ENCODE results near the gene WDR7. TPM values are rescaled to one million over a fixed set of nuclear protein-coding genes. Genes with fewer than 3 reads are reported as not detected.

The WDR7 gene
- total and polyA plus RNA-seq, 2 experiments from 2014 or later, result 7.0 to 14.8 TPM

DNA sequence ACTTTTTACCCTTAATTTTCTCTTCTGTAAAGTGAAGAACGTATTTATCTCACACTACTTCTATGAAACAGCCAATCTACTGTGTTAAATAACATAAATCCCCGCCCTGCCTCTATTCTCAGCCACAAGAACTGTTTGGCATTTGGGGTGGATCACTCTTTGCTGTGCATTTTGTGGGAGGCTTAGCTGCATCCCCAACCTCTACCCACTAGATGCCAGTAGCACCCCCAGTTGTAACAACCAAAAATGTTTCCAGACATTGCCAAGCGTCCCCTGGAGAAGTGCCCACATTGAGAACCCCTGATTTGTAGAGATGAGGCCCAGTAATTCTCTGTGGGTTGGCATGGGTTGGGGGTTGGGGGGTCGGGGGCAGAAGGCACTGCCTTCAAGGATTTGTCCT lies 401.0 kb downstream of the WDR7 start (continued):
- no peak for TF ChIP-seq ZNF462 (CRISPR knock-in tag; IDR thresholded peaks at IDR 0.05)
- TF ChIP-seq, protein P1, sequence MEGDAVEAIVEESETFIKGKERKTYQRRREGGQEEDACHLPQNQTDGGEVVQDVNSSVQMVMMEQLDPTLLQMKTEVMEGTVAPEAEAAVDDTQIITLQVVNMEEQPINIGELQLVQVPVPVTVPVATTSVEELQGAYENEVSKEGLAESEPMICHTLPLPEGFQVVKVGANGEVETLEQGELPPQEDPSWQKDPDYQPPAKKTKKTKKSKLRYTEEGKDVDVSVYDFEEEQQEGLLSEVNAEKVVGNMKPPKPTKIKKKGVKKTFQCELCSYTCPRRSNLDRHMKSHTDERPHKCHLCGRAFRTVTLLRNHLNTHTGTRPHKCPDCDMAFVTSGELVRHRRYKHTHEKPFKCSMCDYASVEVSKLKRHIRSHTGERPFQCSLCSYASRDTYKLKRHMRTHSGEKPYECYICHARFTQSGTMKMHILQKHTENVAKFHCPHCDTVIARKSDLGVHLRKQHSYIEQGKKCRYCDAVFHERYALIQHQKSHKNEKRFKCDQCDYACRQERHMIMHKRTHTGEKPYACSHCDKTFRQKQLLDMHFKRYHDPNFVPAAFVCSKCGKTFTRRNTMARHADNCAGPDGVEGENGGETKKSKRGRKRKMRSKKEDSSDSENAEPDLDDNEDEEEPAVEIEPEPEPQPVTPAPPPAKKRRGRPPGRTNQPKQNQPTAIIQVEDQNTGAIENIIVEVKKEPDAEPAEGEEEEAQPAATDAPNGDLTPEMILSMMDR (conservative IDR thresholded peaks at IDR 0.05; ENCODE audit: low read depth in 2 of 2), result peak; percentile 29 to 57; a peak in 3 of 4 replicates

DNA sequence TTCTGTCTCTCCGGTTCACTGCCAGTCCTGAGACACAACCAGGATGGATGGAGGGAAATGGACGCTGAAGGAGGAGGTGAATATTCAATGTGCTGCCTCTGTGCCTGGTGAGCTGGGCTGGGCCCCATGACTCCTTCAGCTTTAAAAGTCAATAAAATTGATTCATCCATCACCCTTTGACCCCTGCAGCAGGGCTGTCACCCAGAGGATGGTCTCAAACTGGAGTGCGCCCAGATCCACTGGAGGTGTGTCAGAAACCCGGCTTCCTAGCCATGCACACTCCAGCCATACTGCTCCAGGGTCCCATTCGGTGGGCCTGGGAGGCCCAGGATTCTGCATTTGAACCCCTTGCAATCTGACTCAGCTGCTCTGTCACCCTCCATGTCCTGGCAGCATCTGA lies 401.6 kb downstream of the WDR7 start:
- H3K27me3 ChIP-seq (ENCODE audit: insufficient read depth), result no peaks in the 10 kb centered on the region
- Mint-ChIP-seq H3K4me1 (peaks cover 8% of the 10 kb centered on the region), H3K9me3 (peaks cover 27% of the 10 kb centered on the region; the same call in 2 of the 3 replicates), H3K27ac (no peak overlapping the region), H3K4me3 (no peak overlapping the region), H3K27me3 (ENCODE audit: insufficient read depth, low read depth, poor library complexity) (peaks cover 5% of the 10 kb centered on the region), H3K36me3 (ENCODE audit: low read depth) (peaks cover 10% of the 10 kb centered on the region; the same call in 1 of the 3 replicates)
- H3F3A ChIP-seq (replicated peaks; ENCODE audit: low read depth), result no peaks in the 10 kb centered on the region
- no peaks in the 10 kb centered on the region for H3K79me2 ChIP-seq (replicated peaks; ENCODE audit: insufficient read depth)
- ATAC-seq (no peak), DNase-seq (ENCODE audit: low spot score) (no peak)
- no peak overlapping the region for H3K4me3 ChIP-seq
- H4K20me1 ChIP-seq (replicated peaks; ENCODE audit: insufficient read depth), result no peaks in the 10 kb centered on the region
- no peak overlapping the region for H3K4me2 ChIP-seq
- H2AFZ ChIP-seq, result no peak overlapping the region
- H3K27ac ChIP-seq (ENCODE audit: low read depth), result no peak overlapping the region
- H3K9me2 ChIP-seq (ENCODE audit: insufficient read depth), result peaks cover 2% of the 10 kb centered on the region; the same call in 1 of the 2 replicates
- H3K4me1 ChIP-seq (ENCODE audit: insufficient read depth), result no peaks in the 10 kb centered on the region
- peaks cover 8% of the 10 kb centered on the region; the same call in 1 of the 2 replicates for H3K36me3 ChIP-seq (ENCODE audit: insufficient read depth)
- TF ChIP-seq ETS1 (IDR thresholded peaks at IDR 0.05), result no peak
- no peak for TF ChIP-seq ZNF462 (CRISPR knock-in tag; IDR thresholded peaks at IDR 0.05)
- TF ChIP-seq EZH2 (IDR thresholded peaks at IDR 0.05; ENCODE audit: low read depth, unreplicated experiment), result no peak
- TF ChIP-seq ZNF114 (CRISPR knock-in tag; IDR thresholded peaks at IDR 0.05), result no peak
- no peak for TF ChIP-seq POLR2AphosphoS5 (IDR thresholded peaks at IDR 0.05; ENCODE audit: low read depth)
